ENCODE measurements around the gene SCAF1.
A peak's percentile ranks its signal among the peaks of the same experiment; 100 is the strongest.

DNA sequence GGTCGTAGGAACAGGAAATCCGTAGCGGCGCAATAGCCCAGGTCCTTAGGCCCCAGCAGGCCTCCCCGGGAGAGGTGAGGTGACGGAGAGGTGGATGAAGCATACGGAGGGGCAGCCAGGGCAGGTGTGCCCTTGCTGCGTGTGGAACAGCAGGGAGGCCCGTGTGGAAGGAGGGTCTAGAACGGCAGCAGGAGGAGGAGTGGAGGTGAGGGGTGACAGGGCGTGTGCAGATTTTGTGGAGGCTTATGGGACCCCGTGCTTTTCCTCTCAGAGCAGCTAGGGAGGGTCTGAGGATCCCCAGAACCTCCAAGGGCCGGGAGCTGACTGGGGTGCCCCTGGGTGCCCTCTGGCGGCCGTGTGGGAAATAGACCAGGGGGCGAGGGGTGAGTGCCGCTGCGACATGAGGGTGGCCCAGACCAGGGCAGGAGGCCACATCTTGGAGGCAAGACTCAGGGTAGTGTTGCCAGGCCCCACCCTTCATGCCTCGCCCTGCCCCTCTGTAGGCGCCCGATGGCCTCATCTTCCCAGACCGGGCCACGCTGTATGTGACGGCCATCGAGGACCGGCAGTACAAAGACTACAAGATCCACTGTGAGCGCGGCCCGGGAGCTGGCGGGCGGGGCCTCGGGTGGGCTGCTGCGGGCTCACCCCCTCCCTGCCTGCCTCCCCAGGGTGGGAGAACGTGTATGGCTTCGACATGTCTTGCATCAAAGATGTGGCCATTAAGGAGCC lies 42.4 kb downstream of the SCAF1 start:
- TF ChIP-seq POLR2A (IDR thresholded peaks at IDR 0.05), result no peak
- TF ChIP-seq CTCF (IDR thresholded peaks at IDR 0.05), result peak in 4 of 6 experiments; percentile 9 to 34 (median 24)
- TF ChIP-seq EP300 (IDR thresholded peaks at IDR 0.05), result no peak
- no peak for TF ChIP-seq POLR2AphosphoS5 (IDR thresholded peaks at IDR 0.05)

Measured in upper lobe of left lung (tissue), 4 donors.